Activated gamma-delta T cell treated with anti-CD3 and anti-CD28 coated beads, Interleukin-2, amount 50 U/mL, for 16 hours (primary cell): Measurements from ENCODE around the gene ANKRD17.
"Not testable (repeated sequence)": the region's sequence is repeated elsewhere in the genome, so short reads cannot be mapped to it uniquely, and the experiment has no call there.

Experiments
- DNase-seq: peaks from one replicate; pipeline ENCODE4 v3.0.0-alpha.2; 2020; ENCODE audit warnings: low read depth

Gene ANKRD17

GRCh38 chr4:73203976-73204375 lies 54.6 kb downstream of the ANKRD17 start:
- not testable (repeated sequence) for DNase-seq

GRCh38 chr4:73197220-73197619 lies 61.4 kb downstream of the ANKRD17 start:
- no peak for DNase-seq

GRCh38 chr4:73194064-73194463 lies 64.5 kb downstream of the ANKRD17 start:
- DNase-seq: no peak

- DNase-seq: no peak
Measured at GRCh38 chr4:73193659-73194058, 64.9 kb downstream of the ANKRD17 start.

- DNase-seq: no peak
Measured at GRCh38 chr4:73193155-73193554, 65.4 kb downstream of the ANKRD17 start.

DNA sequence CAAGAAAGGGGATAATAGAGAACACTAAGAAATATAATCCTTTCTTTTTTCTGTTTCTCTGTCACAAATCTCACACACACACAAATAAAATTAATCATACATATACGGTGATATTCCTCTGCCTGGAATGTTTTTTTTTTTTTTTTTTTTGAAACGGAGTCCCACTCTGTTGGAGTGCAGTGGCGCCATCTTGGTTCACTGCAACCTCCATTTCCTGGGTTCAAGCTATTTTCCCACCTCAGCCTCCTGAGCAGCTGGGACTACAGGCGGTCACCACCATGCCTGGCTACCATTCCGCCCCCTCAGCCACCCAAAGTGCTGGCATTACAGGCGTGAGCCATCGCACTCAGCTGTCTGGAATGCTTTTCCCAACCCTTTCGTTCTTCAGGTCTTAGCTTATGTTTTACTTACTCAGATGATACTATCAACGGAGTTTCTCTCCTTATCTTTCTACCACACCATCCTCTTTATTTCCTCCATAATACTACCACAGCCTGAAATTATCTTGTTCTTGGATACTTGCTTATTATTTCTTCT lies 69.3 kb downstream of the ANKRD17 start:
- no peak for DNase-seq

DNA sequence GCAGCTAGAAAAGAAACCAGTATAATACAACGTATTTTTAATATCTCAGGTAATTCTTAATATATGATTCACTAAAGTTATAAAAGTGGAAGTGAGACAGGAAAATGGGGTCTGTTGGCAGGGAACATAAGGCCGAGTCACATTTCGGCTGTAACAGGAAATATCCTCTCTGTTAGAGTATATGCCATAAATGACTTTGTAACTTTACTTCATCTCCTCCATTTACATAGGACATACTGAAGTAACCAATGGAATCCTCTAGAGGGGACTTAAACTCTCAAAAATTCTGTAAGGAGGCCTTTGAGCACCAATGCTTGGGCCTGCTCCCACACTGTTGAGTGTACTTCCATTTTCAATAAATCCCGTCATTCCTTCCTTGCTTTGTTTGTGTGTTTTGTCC lies 71.3 kb downstream of the ANKRD17 start:
- DNase-seq: no peak

DNA sequence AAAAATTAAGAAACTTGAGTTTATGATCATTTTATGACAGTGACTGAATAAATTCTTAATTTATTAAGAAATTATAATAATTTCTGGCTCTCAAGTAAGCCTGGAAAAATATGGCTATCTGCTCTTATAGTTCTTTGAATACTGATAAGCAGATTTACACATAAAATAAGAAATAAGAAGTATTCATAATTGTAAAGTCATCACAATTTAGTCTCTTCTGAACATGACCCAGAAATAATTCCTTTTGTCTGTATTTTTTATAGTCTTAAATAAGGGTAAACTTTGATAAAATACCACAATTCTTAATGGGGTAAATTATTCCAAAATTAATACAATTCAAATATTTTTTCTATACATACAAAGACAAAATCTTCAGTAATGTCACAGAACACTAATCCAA lies 72.7 kb downstream of the ANKRD17 start:
- DNase-seq: no peak

DNA sequence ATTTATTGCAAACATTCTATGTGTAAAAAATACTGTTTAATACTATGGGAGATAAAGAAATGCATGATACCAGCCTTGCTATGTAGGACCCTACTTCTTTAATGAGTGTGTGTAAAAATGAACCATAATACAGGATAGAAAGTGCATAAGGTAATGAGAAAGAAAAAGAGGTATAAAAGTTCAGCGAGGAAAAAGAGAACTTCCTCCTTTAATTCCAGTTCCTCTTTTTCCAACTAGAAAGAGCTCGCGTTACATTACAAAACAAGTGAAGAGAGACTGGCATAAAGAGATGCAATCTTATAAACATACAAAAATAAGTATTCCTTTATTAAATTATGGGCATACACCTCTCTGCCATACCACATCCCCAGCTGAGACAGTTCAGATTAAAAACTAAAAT lies 77.4 kb downstream of the ANKRD17 start:
- DNase-seq: no peak

DNA sequence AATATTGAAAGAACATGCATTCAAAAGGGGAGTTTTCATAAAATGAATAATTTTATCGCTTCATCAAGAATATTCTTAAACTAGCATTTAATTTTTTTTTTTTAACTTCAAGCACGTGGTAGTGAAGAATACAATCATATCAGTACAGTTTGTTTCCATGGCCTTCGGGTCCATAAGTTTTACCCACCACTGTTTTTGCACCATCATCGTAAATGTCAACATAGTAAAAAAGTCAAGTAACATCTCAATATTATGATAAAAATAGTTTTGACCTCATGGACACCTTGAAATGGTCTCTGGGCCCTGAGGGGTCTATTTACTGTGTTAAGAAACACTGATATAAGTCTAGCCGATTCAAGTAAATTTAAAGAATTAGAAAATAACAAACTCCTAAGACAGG lies 80.2 kb downstream of the ANKRD17 start:
- no peak for DNase-seq

DNA sequence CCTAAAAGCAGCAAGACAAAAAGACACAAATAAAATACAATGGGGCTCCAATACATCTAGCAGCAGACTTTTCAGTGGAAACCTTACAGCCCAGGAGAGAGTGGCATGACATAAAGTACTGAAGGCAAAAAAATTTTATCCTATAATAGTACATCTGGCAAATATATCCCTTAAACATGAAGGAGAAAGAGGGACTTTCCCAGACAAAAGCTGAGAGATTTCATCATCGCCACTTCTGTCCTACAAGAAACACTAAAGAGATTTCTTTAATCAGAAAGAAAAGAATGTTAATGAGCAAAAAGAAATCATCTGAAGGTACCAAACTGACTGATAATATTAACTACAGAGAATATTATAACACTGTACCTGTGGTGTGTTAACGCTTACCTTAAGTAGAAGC lies 86.4 kb downstream of the ANKRD17 start:
- DNase-seq: no peak

GRCh38 chr4:73170518-73171198 lies 87.9 kb downstream of the ANKRD17 start:
- no peak for DNase-seq

- DNase-seq: no peak
Measured at GRCh38 chr4:73166212-73166611, 92.4 kb downstream of the ANKRD17 start.

GRCh38 chr4:73161527-73162185 lies 96.9 kb downstream of the ANKRD17 start:
- DNase-seq: no peak

DNA sequence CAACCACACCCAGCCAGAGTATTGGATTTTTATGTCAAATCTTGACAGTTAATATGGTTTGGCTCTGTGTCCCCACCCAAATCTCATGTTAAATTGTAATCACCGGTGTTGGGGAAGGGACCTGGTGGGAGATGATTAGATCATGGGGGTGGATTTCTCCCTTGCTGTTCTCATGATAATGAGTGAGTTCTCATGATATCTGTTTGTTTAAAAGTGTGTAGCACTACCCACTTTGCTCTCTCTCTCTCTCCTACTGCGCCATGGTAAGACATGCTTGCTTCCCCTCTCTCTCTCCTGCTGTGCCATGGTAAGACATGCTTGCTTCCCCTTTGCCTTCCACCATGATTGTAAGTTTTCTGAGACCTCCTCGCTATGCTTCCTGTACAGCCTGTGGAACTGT lies 102.2 kb downstream of the ANKRD17 start:
- no peak for DNase-seq

GRCh38 chr4:73152893-73153292 lies 105.7 kb downstream of the ANKRD17 start:
- DNase-seq: no peak

DNA sequence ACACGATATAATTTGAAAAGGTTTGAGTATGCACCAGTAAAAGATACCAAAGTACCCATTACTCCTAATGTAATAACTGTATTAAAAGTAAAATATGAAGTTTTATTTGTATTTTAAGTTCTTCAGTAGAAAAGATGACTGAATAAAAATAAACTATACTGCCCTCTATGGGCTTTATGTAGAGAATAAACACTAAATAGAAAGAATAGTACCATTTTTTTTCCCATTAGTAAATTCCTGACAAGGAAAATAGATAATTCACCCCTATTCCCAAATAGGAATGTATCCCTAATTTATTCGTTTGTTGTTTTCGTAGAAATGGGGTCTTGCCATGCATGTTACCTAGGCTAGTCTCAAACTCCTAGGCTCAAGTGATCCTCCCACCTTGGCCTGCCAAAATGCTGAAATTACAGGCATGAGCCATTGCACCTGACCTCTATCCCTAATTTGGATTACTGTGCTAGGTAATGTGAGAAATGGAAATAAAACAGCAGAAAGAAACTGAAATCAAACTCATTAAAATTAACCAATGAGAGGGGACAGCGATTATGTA lies 115.5 kb downstream of the ANKRD17 start:
- DNase-seq: no peak

GRCh38 chr4:73139991-73140390 lies 118.6 kb downstream of the ANKRD17 start:
- DNase-seq: no peak

DNA sequence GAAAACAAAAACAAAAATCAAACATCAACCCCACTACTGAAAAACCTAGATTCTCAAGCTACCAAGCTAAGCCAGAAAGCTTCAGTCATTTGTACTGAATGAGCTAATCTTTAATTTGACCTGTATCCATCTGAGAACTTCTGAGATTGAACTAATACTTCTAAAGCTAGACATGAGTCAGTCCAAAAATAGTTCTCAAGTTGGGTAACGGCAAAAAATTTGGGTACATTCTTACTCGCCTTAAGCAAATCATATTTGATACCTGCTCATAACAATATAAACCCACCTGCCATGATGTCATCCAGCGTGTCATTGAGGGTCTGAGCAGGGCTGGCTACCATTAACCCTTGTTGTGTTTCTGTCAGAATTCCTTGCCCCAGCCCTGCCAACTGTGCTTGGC lies 119.4 kb downstream of the ANKRD17 start:
- no peak for DNase-seq

GRCh38 chr4:73137121-73137520 lies 121.5 kb downstream of the ANKRD17 start:
- no peak for DNase-seq

- no peak for DNase-seq
Measured at GRCh38 chr4:73133784-73134183, 124.8 kb downstream of the ANKRD17 start.

DNA sequence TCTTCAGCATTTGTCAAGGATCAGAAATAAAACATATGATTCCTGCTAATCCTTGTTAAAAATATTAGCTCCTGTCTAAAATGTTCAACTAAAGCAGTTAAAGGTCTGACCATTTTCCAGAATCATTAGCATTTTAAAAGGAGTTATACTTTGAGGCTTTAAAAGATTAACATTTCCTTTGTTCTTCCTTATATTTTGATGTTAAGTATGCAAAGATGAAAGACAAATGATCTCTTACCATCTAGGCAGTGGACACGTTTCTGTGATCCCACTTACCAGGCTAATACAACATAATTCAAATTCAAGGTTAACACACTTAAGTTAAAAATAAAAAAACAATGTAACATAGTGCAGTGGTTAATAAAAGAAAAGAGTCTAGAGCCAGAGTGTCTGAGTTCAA lies 127.3 kb downstream of the ANKRD17 start:
- DNase-seq: no peak

- no peak for DNase-seq
Measured at GRCh38 chr4:73129319-73129718, 129.3 kb downstream of the ANKRD17 start.
